Type B pancreatic cell (in vitro differentiated cells): ENCODE data around the gene PRTFDC1. TPM values are rescaled to one million over a fixed set of nuclear protein-coding genes. Genes with fewer than 3 reads are reported as not detected.

Source experiments
- DNase-seq: peaks from one replicate; pipeline ENCODE4 v3.0.0; 2021; ENCODE audit warnings: mixed read lengths; ENCODE audit not compliant: unreplicated experiment; ENCODE audit errors: extremely low spot score
- H3K27ac Mint-ChIP-seq: 2 replicates; pipeline ENCODE4 v1.8.0; 2021; ENCODE audit warnings: mild to moderate bottlenecking, mixed read lengths
- H3K27me3 Mint-ChIP-seq: 2 replicates; pipeline ENCODE4 v1.8.0; 2021; ENCODE audit warnings: mixed read lengths
- H3K36me3 Mint-ChIP-seq: 2 replicates; pipeline ENCODE4 v1.8.0; 2021; ENCODE audit warnings: mixed read lengths
- H3K4me1 Mint-ChIP-seq: one replicate; pipeline ENCODE4 v1.8.0; 2021; ENCODE audit warnings: mixed read lengths; ENCODE audit not compliant: unreplicated experiment
- H3K4me3 Mint-ChIP-seq: 2 replicates; pipeline ENCODE4 v1.8.0; 2021; ENCODE audit warnings: mild to moderate bottlenecking, mixed read lengths
- H3K9me3 Mint-ChIP-seq: 2 replicates; pipeline ENCODE4 v1.8.0; 2021; ENCODE audit warnings: mixed read lengths
- CTCF ChIP-seq: fragments of 200-600 bp; sonication (generic); conservative IDR thresholded peaks from 2 replicates; pipeline ENCODE4 v1.5.0; 2021; ENCODE audit warnings: antibody characterized with exemption, mild to moderate bottlenecking
- total RNA-seq: library from RNA; stranded (reverse); gene quantifications from 2 replicates; pipeline ENCODE4 v1.2.1, GENCODE V29; 2021; ENCODE audit warnings: low replicate concordance

Gene PRTFDC1
- total RNA-seq, 1 donor from 2014 or later, result 22.9 TPM

GRCh38 chr10:24894309-24894708, 58.1 kb downstream of the PRTFDC1 start:
- Mint-ChIP-seq H3K4me1 (peaks cover 8% of the 10 kb centered on the region), H3K27ac (no peak overlapping the region), H3K27me3 (no peaks in the 10 kb centered on the region), H3K9me3 (peaks cover 5% of the 10 kb centered on the region), H3K36me3 (peaks cover 3% of the 10 kb centered on the region), H3K4me3 (no peak overlapping the region)
- TF ChIP-seq CTCF, result no peak
- DNase-seq, result no peak

GRCh38 chr10:24893127-24893526, 59.3 kb downstream of the PRTFDC1 start:
- no peak overlapping the region for H3K4me3 Mint-ChIP-seq
- peaks cover 8% of the 10 kb centered on the region for H3K4me1 Mint-ChIP-seq
- H3K36me3 Mint-ChIP-seq, result peaks cover 3% of the 10 kb centered on the region
- H3K27ac Mint-ChIP-seq, result no peak overlapping the region
- TF ChIP-seq CTCF, result no peak
- DNase-seq, result no peak
- H3K27me3 Mint-ChIP-seq, result no peaks in the 10 kb centered on the region
- peaks cover 5% of the 10 kb centered on the region for H3K9me3 Mint-ChIP-seq

- DNase-seq, result no peak
- H3K27ac Mint-ChIP-seq, result no peak overlapping the region
- H3K9me3 Mint-ChIP-seq, result peaks cover 5% of the 10 kb centered on the region
- H3K4me3 Mint-ChIP-seq, result no peak overlapping the region
- peaks cover 4% of the 10 kb centered on the region for H3K4me1 Mint-ChIP-seq
- no peaks in the 10 kb centered on the region for H3K36me3 Mint-ChIP-seq
- TF ChIP-seq CTCF, result no peak
- H3K27me3 Mint-ChIP-seq, result no peaks in the 10 kb centered on the region
These were observed 60.6 kb downstream of the PRTFDC1 start for GRCh38 chr10:24891823-24892222.

- no peak for DNase-seq
- Mint-ChIP-seq H3K27me3 (no peaks in the 10 kb centered on the region), H3K36me3 (no peaks in the 10 kb centered on the region), H3K9me3 (peaks cover 5% of the 10 kb centered on the region), H3K4me1 (peaks cover 9% of the 10 kb centered on the region), H3K4me3 (peak overlapping the region; percentile 1), H3K27ac (peak overlapping the region; percentile 76)
- TF ChIP-seq CTCF, result no peak
These were observed 62.8 kb downstream of the PRTFDC1 start for GRCh38 chr10:24889639-24890038.

- Mint-ChIP-seq H3K27ac (no peak overlapping the region), H3K4me1 (peaks cover 9% of the 10 kb centered on the region), H3K27me3 (no peaks in the 10 kb centered on the region), H3K4me3 (no peak overlapping the region), H3K36me3 (no peaks in the 10 kb centered on the region), H3K9me3 (peaks cover 5% of the 10 kb centered on the region)
- TF ChIP-seq CTCF, result no peak
- no peak for DNase-seq
These were observed 64.6 kb downstream of the PRTFDC1 start for GRCh38 chr10:24887855-24888231.

- TF ChIP-seq CTCF, result no peak
- peaks cover 9% of the 10 kb centered on the region for H3K4me1 Mint-ChIP-seq
- no peaks in the 10 kb centered on the region for H3K27me3 Mint-ChIP-seq
- H3K27ac Mint-ChIP-seq, result no peak overlapping the region
- no peak for DNase-seq
- no peak overlapping the region for H3K4me3 Mint-ChIP-seq
- H3K36me3 Mint-ChIP-seq, result no peaks in the 10 kb centered on the region
- peaks cover 5% of the 10 kb centered on the region for H3K9me3 Mint-ChIP-seq
These were observed 66.1 kb downstream of the PRTFDC1 start for GRCh38 chr10:24886290-24886680.
